A549 (cell line): ENCODE data around the gene TXNDC2.

Experiments
- EP300 ChIP-seq, 2 experiments: fragments of >200 bp; sonication (Bioruptor Twin); formaldehyde crosslinking; IDR thresholded peaks; 2 replicates in 1 of 2; 3 replicates in 1 of 2; pipeline ENCODE4 v1.6.1; 2016 to 2017
- HEYL ChIP-seq: fragments of 250-450 bp; sonication (Bioruptor Pico); IDR thresholded peaks from 2 replicates; pipeline ENCODE4 v1.8.0; 2021; ENCODE audit warnings: mild to moderate bottlenecking, moderate library complexity
- HOXB13 ChIP-seq: fragments of 250-450 bp; sonication (Bioruptor Pico); IDR thresholded peaks from 2 replicates; pipeline ENCODE4 v1.5.0; 2020; ENCODE audit warnings: low read depth, mild to moderate bottlenecking, moderate library complexity
- KDM5A ChIP-seq: fragments of 200-600 bp; sonication (generic); IDR thresholded peaks from 2 replicates; pipeline ENCODE4 v1.6.1; 2016; ENCODE audit warnings: antibody characterized with exemption, mild to moderate bottlenecking
- MAFK ChIP-seq: fragments of 450-650 bp; IDR thresholded peaks from 2 replicates; pipeline ENCODE4 v1.6.1; 2014; ENCODE audit not compliant: partially characterized antibody
- MYC ChIP-seq: IDR thresholded peaks from 2 replicates; pipeline ENCODE4 v1.6.1; 2012; ENCODE audit warnings: mild to moderate bottlenecking, inconsistent platforms, low read length, improper control_type of control experiment, borderline replicate concordance
- NFE2L2 ChIP-seq: fragments of 150-350 bp; conservative IDR thresholded peaks from 2 replicates; pipeline ENCODE4 v1.6.1; 2014; ENCODE audit warnings: low read length
- POLR2A ChIP-seq: IDR thresholded peaks from 2 replicates; pipeline ENCODE4 v1.6.1; 2012; ENCODE audit warnings: mild to moderate bottlenecking, low read length
- RAD21 ChIP-seq, 2 experiments: fragments of >200 bp in 1 of 2; sonication (Bioruptor Twin) in 1 of 2; formaldehyde crosslinking in 1 of 2; IDR thresholded peaks in 1 of 2; conservative IDR thresholded peaks in 1 of 2; 2 replicates in 1 of 2; 3 replicates in 1 of 2; pipeline ENCODE4 v1.6.1; 2012 to 2018; ENCODE audit warnings: inconsistent platforms in 1 of 2
- SMC3 ChIP-seq: fragments of >200 bp; sonication (Bioruptor Twin); formaldehyde crosslinking; IDR thresholded peaks from 3 replicates; pipeline ENCODE4 v1.6.1; 2018; ENCODE audit warnings: inconsistent platforms
- SREBF2 ChIP-seq: fragments of 450-650 bp; IDR thresholded peaks from 2 replicates; pipeline ENCODE4 v1.6.1; 2014; ENCODE audit warnings: mild to moderate bottlenecking, moderate library complexity
- ZFP36 ChIP-seq: fragments of 450-650 bp; IDR thresholded peaks from 2 replicates; pipeline ENCODE4 v1.6.1; 2014; ENCODE audit warnings: borderline replicate concordance; ENCODE audit not compliant: partially characterized antibody
- TF ChIP-seq, protein P1 (sequence below): fragments of >200 bp; sonication (Bioruptor Twin); formaldehyde crosslinking; IDR thresholded peaks from 3 replicates; pipeline ENCODE4 v1.5.1; 2016

DNA sequence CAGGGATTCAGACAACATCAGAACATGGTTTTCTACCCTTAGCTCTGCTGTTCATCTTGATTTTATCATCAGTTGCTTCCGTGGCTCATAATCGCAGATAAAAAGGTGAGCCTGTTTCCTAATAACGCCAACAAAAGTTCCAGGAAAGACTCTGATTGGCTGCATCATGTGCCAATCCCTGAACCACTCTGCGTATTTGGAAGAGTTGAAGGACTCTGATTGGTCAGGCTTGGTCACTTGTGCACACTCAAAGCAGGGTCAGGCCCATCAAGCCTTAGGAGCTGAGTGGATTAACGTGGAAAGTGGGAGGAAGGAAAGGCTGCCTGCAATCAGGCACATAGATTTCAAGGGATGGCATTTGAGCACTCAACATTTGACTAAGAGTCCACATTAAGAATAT is 11.4 kb downstream of the TXNDC2 start:
- TF ChIP-seq POLR2A (no peak), RAD21 (conservative IDR thresholded peaks at IDR 0.05 in 1 of 2, IDR thresholded peaks at IDR 0.05 in 1 of 2) (no peak), SREBF2 (no peak), KDM5A (no peak), HEYL (no peak), NFE2L2 (no peak), MAFK (no peak), HOXB13 (CRISPR knock-in tag) (no peak), EP300 (IDR thresholded peaks at IDR 0.05) (no peak), ZFP36 (no peak), MYC (no peak), SMC3 (no peak)
- TF ChIP-seq, protein P1, sequence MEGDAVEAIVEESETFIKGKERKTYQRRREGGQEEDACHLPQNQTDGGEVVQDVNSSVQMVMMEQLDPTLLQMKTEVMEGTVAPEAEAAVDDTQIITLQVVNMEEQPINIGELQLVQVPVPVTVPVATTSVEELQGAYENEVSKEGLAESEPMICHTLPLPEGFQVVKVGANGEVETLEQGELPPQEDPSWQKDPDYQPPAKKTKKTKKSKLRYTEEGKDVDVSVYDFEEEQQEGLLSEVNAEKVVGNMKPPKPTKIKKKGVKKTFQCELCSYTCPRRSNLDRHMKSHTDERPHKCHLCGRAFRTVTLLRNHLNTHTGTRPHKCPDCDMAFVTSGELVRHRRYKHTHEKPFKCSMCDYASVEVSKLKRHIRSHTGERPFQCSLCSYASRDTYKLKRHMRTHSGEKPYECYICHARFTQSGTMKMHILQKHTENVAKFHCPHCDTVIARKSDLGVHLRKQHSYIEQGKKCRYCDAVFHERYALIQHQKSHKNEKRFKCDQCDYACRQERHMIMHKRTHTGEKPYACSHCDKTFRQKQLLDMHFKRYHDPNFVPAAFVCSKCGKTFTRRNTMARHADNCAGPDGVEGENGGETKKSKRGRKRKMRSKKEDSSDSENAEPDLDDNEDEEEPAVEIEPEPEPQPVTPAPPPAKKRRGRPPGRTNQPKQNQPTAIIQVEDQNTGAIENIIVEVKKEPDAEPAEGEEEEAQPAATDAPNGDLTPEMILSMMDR: no peak
